CD4-positive, alpha-beta T cell treated with Interleukin-15 for 4 hours (primary cell): Measurements from ENCODE around the gene YES1.
"Not testable (repeated sequence)": the region's sequence is repeated elsewhere in the genome, so short reads cannot be mapped to it uniquely, and the experiment has no call there.

Experiments used
- DNase-seq: peaks from one replicate; pipeline ENCODE4 v3.0.0-alpha.2; 2020; ENCODE audit warnings: low spot score

The YES1 gene

DNA sequence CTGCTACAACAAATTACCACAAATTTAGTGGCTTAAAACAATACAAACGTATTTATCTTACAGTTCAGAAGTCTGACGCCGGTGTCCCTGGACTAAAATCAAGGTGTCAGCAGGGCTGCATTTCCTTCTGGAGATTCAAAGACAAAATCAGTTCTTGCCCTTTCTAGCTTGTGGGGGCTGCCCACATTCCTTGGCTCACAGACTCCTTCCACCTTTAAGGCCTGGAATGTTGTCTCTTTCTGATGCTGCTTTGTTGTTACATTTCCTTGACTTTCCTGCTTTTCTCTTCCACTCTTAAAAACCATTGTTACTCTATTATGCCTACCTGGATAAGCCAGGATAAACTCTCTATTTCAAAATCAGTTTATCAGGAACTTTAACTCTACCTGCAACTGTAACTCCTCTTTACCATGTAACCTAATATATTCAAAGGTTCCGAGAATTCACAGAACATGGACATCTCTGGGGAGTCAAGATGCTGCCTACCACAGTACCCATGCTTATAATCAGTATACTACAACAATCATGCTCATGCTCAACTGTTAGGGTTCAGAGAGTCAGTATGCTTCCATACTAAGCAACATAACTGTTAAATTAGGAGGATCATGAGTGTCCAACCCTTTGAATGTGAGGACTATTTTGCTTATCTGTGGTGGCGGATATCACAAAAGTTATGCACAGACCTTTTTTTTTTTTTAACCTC, 27.4 kb downstream of the YES1 start:
- DNase-seq, result no peak

DNA sequence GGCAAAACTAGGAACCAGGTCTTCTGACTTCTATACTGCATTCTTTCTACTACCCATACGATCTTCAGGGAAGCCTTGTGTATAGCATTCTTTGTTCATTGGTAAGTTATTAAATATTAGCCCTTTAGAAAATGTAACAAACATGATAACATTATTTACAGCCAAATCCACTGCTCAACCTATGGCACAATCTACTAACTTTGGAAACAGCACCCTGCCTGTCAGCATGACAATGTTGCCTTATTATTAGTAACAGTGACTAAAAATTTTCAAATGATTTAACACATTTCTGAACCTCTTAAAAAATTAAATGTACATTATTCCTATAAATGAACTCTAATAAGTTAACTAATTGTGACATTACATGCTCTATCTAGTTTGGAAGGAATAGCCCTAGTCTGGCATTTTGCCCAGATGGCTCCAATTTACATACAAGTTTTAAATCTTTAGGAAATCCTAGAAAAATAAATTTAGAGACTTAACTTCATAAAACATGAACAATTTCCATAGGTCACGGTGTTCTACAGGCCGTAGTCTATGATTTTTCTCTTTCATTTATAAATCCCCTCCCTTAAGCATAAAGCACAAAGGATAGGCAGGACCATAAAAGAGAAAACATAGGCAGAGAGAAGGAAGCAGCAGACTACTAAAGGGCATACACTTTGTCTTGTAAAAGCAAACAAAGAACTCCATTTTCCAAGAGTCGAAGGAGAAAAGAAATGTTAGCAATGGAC, 33.7 kb downstream of the YES1 start:
- DNase-seq, result no peak

DNA sequence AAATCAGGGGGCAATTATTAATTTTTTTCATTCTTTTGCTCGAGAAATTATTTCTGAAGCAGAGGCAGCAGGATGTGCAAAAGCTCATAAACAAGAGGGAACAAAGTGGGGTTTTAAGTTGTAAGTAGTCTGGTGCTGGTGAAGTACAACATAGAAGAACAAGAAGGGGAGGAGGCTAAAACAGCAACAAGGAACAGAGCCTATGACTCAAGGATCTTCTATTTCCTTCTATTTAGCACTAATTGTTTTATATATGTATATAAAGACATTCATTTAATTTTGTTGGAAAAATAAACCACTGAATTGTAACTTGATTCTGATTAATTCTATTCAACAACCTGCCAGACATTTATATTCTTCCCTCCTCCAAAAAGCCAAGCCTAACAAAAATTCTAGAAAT, 35.0 kb downstream of the YES1 start:
- no peak for DNase-seq

DNA sequence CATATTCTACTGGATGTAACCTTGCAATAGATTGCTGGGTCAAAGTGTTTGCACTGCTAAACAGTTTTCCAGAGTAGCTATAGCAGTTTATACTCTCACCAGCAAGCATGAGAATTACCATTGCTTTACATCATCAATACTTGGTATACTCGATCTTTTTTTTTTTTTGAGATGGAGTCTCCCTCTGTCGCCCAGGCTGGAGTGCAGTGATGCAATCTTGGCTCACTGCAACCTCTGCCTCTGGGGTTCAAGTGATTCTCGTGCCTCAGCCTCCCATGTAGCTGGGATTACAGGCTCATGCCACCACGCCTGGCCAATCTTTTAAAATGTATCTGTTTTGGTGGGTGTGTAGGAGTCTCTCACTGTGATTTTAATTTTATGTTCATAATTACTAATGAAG, 36.0 kb downstream of the YES1 start:
- DNase-seq, result not testable (repeated sequence)

GRCh38 chr18:774811-775210, 37.2 kb downstream of the YES1 start:
- DNase-seq, result no peak

GRCh38 chr18:773980-774624, 37.9 kb downstream of the YES1 start:
- DNase-seq, result no peak

- no peak for DNase-seq
These were observed 41.5 kb downstream of the YES1 start for GRCh38 chr18:770583-770961.

DNA sequence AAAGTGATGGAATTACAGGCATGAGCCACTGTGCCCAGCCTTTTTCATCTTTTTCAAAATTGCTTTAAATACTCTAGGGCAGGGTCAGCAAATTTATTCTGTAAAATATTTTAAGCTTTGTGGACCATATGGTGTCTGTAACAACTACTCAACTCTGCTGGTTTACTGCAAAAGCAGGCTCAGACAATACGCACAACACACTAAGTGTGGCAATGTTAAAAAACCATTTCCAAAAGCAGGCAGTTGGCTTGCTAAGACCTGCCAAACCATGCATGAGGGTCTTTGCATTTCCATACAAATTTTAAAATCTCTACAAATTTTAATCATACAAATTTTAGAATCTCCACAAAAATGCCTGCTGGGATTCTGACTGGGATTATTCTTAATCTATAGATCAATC, 44.1 kb downstream of the YES1 start:
- no peak for DNase-seq

GRCh38 chr18:767084-767882, 44.8 kb downstream of the YES1 start:
- no peak for DNase-seq

GRCh38 chr18:766550-766860, 45.5 kb downstream of the YES1 start:
- no peak for DNase-seq

DNA sequence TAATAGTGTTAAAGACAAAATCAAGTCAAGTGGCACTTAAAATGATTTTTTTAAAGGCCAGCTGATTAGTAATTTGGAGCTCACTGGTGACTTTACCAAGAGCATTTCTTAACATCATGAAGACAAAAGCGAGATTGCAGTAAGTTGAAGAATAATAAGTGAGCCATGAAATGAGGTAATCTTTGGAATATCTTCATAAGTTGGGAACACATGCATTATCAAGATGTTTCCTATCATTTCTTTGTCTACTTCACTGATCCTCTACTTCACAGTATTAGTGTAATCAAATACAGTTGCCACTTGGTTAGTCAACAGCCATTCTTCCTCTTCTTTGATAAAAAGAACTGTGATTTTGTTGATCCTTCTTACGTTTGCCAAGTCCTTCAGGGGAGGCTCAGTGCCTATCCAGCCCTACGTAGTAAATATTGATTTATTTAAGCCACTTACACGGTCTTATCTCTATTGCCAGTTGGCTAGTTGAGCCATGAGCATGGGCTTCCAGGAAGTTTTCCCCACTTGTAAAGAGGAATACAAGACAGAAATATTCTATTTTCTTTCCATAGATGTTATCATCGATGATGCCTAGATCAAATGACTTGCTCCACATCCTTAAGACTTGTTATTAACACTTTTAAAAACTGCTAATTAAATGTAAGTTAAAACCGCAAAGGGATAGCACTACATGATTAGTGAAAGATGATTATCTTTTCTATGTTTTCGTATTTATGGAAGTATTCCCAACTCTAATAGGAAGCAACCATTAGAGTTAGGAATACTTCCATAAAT, 46.1 kb downstream of the YES1 start:
- no peak for DNase-seq

- DNase-seq, result not testable (repeated sequence)
These were observed 52.2 kb downstream of the YES1 start for GRCh38 chr18:759864-760263.

DNA sequence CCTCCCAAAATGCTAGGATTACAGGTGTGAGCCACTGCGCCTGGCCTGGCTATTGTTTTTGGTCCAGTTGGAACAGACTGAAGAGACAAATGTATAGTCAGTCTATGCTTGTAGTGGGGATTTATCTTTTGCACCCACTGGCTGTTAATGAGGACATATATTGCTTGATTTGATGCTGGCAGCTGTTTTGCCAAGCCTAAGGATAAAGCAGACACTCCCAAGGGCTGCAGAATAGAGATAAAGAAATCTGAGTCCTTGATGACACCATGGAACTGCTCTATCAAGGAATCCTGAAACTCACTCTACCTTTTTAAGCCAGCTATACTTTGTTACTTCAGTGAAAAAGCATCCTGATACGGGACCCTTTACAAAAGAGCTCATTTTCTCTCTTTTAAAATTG, 56.5 kb downstream of the YES1 start:
- DNase-seq, result no peak

- DNase-seq, result no peak
These were observed 57.4 kb downstream of the YES1 start for GRCh38 chr18:754656-755055.

DNA sequence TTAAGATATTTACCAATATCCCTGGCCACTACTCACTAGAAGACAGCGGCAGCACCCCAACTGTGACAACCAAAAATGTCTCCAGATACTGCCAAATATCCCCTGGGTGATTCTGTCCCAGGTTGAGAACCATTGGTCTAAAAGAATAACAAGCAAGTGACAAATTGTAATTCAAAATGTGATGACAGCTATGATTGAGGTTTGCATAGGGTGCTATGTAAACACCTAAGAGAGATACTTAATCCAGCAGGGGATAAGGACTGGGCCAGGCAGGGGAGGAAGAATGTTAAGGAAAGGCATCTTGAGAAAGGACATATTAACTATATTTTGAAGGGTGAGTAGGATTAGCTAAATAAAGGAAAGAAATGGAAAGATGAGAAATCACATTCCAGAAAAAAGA, 61.6 kb downstream of the YES1 start:
- DNase-seq, result no peak

- no peak for DNase-seq
These were observed 67.0 kb downstream of the YES1 start for GRCh38 chr18:744832-745597.

GRCh38 chr18:741931-742512, 70.0 kb downstream of the YES1 start:
- DNase-seq, result peak; percentile 53

DNA sequence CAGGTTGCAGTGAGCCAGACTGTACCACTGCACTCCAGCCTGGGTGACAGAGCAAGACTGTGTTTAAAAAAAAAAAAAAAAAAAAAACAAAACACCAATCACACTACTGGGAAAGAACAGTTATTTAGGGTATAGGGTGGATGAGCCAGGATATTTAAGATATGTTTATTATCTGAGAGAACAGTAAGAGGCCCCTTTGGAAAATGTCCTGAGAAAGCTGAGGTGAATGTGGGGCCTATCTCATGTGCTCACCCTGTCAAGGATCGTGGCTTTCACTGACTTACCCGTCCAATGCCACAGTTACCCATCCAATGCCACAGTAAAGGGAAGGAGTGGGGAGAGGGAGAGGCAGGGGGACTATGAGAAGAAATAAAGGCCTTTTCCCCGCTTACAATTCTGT, 79.7 kb downstream of the YES1 start:
- no peak for DNase-seq

DNA sequence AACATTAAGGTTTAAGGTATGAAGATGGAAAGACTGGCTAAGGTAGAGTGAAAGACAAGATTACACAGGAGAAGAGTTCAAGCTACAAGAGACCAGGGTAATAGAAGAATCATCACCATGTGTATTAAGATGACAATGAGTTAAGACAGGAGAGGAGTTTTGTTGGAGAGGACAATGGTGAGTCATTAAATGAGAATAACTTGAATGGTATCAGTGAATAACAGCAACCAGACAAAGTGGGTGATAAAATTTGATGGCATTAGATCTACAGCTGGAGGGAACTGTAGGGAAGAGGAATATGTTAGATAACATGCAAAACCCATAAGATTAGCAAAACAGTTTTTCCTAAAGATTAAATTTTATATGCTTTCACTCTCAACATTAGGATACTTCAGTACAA, 80.9 kb downstream of the YES1 start:
- DNase-seq, result no peak

DNA sequence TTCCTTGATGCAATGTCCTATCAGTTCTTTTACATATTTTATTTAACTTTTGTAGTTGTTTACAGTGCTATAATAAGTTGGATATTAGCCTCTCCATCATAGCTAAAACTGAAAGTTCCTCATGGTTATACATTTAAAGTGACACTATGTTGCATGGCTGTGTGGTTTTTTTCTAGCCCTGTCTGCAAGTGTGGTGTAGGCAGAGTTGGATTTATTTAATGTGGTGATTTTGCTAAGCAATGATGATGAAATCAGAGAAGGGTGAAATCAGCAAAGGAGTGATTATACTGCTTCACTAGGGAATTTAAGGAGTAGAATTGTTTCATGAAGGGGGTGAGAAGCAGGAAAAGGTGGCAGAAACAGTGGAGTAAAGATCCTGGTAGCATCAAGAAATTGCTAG, 81.3 kb downstream of the YES1 start:
- no peak for DNase-seq

- not testable (repeated sequence) for DNase-seq
These were observed 81.9 kb downstream of the YES1 start for GRCh38 chr18:730120-730519.
